ENCODE results near the gene DHRS7. TPM values are rescaled to one million over a fixed set of nuclear protein-coding genes. Genes with fewer than 3 reads are reported as not detected.

Gene DHRS7
- total RNA-seq, 4 donors from 2014 or later: 52.1 to 102 (median 75.7) TPM

GRCh38 chr14:60179431-60179869, 14.3 kb upstream of the DHRS7 start:
- intact Hi-C loops (cut with DNase I; ENCODE audit: low total_unique reads): no loop called here
- TF ChIP-seq, protein P1, sequence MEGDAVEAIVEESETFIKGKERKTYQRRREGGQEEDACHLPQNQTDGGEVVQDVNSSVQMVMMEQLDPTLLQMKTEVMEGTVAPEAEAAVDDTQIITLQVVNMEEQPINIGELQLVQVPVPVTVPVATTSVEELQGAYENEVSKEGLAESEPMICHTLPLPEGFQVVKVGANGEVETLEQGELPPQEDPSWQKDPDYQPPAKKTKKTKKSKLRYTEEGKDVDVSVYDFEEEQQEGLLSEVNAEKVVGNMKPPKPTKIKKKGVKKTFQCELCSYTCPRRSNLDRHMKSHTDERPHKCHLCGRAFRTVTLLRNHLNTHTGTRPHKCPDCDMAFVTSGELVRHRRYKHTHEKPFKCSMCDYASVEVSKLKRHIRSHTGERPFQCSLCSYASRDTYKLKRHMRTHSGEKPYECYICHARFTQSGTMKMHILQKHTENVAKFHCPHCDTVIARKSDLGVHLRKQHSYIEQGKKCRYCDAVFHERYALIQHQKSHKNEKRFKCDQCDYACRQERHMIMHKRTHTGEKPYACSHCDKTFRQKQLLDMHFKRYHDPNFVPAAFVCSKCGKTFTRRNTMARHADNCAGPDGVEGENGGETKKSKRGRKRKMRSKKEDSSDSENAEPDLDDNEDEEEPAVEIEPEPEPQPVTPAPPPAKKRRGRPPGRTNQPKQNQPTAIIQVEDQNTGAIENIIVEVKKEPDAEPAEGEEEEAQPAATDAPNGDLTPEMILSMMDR (IDR thresholded peaks at IDR 0.05): no peak
- no peak for TF ChIP-seq POLR2A (IDR thresholded peaks at IDR 0.05)
- 33 to 34% methylated on average over 3 of the region's 3 CpGs for WGBS, 2 donors
- no peak for DNase-seq (ENCODE audit: low spot score in 2 of 2)
- no peak overlapping the region for H3K4me3 ChIP-seq (ENCODE audit: low read depth, poor library complexity, severe bottlenecking)

- WGBS, 2 donors: 98 to 100% methylated on average over 1 of the region's 1 CpG
- no peak for TF ChIP-seq POLR2A (IDR thresholded peaks at IDR 0.05)
- TF ChIP-seq, protein P1 (IDR thresholded peaks at IDR 0.05): no peak
- no peak for DNase-seq (ENCODE audit: low spot score in 2 of 2)
- no peak overlapping the region for H3K4me3 ChIP-seq (ENCODE audit: low read depth, poor library complexity, severe bottlenecking)
- intact Hi-C loops (cut with DNase I; ENCODE audit: low total_unique reads): no loop called here
Observed at GRCh38 chr14:60178820-60179219, 13.6 kb upstream of the DHRS7 start.

DNA sequence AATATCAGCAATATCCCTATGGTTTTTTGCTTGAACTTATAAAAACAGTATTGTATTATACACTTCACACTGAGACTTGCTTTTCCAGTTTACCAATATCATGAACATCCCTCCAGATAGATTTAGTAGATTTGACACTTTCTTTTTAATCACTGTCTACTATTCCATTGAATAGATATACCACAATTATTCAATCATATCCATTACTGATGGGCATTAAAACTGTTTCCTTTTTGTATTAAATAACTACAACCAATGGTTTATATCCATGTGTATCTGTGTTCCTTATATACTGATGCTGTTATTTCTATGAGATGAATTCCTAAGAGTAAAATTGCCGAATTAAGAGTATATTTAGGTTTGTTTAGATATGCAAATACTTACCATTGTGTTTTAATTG, 13.0 kb upstream of the DHRS7 start:
- intact Hi-C loops (cut with DNase I; ENCODE audit: low total_unique reads): no loop called here
- no peak overlapping the region for H3K4me3 ChIP-seq (ENCODE audit: low read depth, poor library complexity, severe bottlenecking)
- DNase-seq (ENCODE audit: low spot score in 2 of 2): no peak
- WGBS, 2 donors: 100% methylated on average over 1 of the region's 1 CpG
- TF ChIP-seq, protein P1 (IDR thresholded peaks at IDR 0.05): no peak
- no peak for TF ChIP-seq POLR2A (IDR thresholded peaks at IDR 0.05)

DNA sequence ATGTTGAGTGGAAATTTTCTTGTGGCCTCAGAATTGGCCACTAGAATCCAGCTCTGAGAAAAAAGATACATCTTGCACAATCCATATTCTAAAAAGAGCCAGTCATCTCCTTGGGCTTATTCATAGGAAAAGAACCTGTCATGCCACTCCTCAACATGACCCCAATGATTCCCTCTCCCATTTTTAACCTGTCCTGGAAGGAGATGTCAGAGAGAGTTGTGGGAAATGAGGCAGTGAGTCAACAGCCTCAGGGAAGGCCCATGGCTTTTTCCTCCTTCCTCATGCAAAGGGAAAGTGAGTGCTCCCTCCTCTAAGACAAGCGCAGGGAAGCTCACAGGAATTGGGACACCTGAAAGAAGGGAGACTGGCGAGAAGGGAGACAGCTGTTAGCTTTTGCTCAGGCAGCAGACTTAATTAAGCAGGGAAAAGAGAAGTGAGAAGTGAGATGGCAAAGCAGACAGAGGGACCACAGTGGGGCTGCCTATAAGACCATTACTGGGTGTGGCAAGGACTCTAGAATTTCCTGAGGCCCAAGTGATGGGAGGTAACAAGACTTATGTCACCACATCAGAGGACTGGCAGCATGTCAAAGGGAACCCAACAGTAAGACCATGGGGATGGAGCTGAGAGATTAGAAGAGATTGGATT, 10.2 kb upstream of the DHRS7 start:
- no peak for DNase-seq (ENCODE audit: low spot score in 2 of 2)
- TF ChIP-seq, protein P1 (IDR thresholded peaks at IDR 0.05): no peak
- TF ChIP-seq POLR2A (IDR thresholded peaks at IDR 0.05): no peak
- H3K4me3 ChIP-seq (ENCODE audit: low read depth, poor library complexity, severe bottlenecking): no peak overlapping the region
- intact Hi-C loops (cut with DNase I; ENCODE audit: low total_unique reads): no loop called here
- WGBS, 2 donors: 86 to 89% methylated on average over 2 of the region's 2 CpGs

DNA sequence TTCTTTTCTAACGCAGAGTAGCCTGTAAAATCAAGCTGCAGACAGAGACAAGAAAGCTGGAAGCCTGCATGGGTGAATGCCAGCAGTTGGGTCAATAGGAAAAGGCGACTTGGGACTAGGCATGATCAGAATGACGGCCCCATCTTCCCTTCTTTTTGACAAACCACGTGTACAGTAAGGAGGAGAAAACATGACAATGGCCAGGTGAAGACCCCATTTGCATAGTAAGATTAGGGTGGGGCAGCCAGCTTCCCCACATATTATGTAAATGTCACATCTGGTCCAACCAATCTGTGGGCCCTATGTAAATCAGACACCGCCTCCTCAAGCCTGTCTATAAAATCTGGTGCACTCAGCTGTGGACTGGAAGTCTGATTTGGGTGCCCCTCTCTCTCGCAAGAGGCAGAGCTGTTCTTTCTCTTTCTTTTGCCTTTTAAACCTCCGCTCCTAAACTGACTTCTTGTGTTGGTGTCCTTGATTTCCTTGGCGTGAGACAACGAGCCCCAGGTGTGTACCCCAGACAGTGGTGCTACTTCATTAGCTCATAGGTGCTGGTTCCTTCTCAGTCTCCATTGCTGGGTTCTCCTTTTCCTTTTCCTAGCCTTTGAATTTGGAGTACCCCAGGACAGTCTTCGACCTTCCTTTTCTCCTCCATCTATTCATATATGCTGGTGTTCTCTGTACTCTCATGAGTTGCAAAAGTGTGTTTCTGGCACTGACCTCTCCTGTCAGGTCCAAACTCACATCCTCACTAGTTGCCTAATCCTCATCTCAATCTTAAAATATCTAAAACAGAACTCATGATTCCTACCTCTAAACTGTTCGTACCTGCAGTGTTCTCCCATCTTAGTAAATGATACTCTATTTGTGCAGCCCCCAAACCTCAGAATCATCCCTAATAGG, 9.4 kb upstream of the DHRS7 start:
- H3K4me3 ChIP-seq (ENCODE audit: low read depth, poor library complexity, severe bottlenecking): no peak overlapping the region
- intact Hi-C loops (cut with DNase I; ENCODE audit: low total_unique reads): loop anchor here (5.0 kb wide), 1 partner anchor 107 kb away; no protein-coding TSS in a partner anchor
- no peak for TF ChIP-seq POLR2A (IDR thresholded peaks at IDR 0.05)
- TF ChIP-seq, protein P1 (IDR thresholded peaks at IDR 0.05): no peak
- DNase-seq (ENCODE audit: low spot score in 2 of 2): no peak
- WGBS, 2 donors: 82 to 83% methylated on average over 11 of the region's 11 CpGs
